ENCODE results near the gene TMEM203. TPM values are rescaled to one million over a fixed set of nuclear protein-coding genes. Genes with fewer than 3 reads are reported as not detected.

TMEM203 gene
- polyA plus RNA-seq, 1 donor (not counting 4 experiments of a cell fraction or from before 2014, with no cell fraction given) = 29.2 TPM

DNA sequence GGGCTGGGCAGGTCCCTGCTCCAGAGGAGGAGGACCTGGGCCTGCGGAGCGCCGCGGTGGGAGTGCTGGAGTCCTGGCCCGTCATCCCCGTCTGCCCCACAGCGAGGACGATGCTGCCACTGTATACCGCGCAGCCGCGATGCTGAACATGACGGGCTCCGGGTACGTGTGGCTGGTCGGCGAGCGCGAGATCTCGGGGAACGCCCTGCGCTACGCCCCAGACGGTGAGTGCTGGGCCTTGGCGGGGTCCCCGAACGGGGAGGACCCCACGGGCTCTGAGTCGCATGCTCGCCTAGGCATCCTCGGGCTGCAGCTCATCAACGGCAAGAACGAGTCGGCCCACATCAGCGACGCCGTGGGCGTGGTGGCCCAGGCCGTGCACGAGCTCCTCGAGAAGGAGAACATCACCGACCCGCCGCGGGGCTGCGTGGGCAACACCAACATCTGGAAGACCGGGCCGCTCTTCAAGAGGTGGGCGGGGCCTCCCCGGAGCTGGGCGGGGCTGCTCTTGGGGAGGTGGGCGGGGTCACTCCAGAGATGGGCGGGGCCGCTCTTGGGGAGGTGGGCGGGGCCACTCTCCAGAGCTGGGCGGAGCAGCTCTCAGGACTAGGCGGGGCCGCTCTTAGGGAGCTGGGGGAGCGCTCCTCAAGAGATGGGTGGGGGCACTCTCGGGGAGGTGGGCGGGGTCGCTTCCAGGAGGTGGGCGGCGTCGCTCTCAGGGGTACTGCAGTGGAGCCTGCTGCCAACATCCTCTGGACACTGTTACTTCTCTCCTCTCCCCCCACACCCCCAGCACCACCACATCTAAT lies 48.7 kb downstream of the TMEM203 start:
- peak; percentile 33 for DNase-seq (ENCODE audit: low read depth, low spot score)
- Histone ChIP-seq H3K79me2 (ENCODE audit: control insufficient read depth, insufficient read depth, low read length) (no peaks in the 10 kb centered on the region), H3K9ac (ENCODE audit: control insufficient read depth, extremely low read depth, insufficient read depth, low read length) (peak overlapping the region; percentile 15), H4K20me1 (ENCODE audit: control insufficient read depth, extremely low read depth, insufficient read depth, low read length) (no peaks in the 10 kb centered on the region), H3K9me3 (ENCODE audit: control insufficient read depth, low read depth, low read length) (no peaks in the 10 kb centered on the region), H3K4me1 (ENCODE audit: control insufficient read depth, extremely low read depth, insufficient read depth, low read length) (peaks cover 4% of the 10 kb centered on the region), H3K27ac (ENCODE audit: control insufficient read depth, insufficient read depth, low read length) (no peak overlapping the region), H3K4me3 (ENCODE audit: control insufficient read depth in 2 of 3, extremely low read depth in 1 of 3, insufficient read depth in 2 of 3, low read depth in 1 of 3, low read length in 3 of 3) (peak overlapping the region in 1 of 3 experiments; percentile 40), H2AFZ (ENCODE audit: control insufficient read depth, low read length) (peak overlapping the region; percentile 80), H3K27me3 (ENCODE audit: control insufficient read depth, extremely low read depth, insufficient read depth, low read length) (peaks cover 52% of the 10 kb centered on the region), H3K9me1 (ENCODE audit: control insufficient read depth, extremely low read depth, insufficient read depth, low read length) (no peaks in the 10 kb centered on the region), H3K36me3 (ENCODE audit: control insufficient read depth in 2 of 2, extremely low read depth in 1 of 2, insufficient read depth in 2 of 2, low read length in 2 of 2) (no peaks in the 10 kb centered on the region), H3K4me2 (ENCODE audit: control insufficient read depth, extremely low read depth, insufficient read depth, low read depth, low read length) (peak overlapping the region; percentile 76)
- TF ChIP-seq, protein P1, sequence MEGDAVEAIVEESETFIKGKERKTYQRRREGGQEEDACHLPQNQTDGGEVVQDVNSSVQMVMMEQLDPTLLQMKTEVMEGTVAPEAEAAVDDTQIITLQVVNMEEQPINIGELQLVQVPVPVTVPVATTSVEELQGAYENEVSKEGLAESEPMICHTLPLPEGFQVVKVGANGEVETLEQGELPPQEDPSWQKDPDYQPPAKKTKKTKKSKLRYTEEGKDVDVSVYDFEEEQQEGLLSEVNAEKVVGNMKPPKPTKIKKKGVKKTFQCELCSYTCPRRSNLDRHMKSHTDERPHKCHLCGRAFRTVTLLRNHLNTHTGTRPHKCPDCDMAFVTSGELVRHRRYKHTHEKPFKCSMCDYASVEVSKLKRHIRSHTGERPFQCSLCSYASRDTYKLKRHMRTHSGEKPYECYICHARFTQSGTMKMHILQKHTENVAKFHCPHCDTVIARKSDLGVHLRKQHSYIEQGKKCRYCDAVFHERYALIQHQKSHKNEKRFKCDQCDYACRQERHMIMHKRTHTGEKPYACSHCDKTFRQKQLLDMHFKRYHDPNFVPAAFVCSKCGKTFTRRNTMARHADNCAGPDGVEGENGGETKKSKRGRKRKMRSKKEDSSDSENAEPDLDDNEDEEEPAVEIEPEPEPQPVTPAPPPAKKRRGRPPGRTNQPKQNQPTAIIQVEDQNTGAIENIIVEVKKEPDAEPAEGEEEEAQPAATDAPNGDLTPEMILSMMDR (optimal IDR thresholded peaks at IDR 0.05 in 1 of 3, IDR thresholded peaks at IDR 0.05 in 1 of 3, conservative IDR thresholded peaks at IDR 0.05 in 1 of 3; ENCODE audit: extremely low read depth in 1 of 3, insufficient read depth in 2 of 3, low read length in 3 of 3) = no peak
- TF ChIP-seq EZH2 (IDR thresholded peaks at IDR 0.05; ENCODE audit: low read length) = no peak
- no peak for FAIRE-seq
- dilution Hi-C loops (cut with MboI; ENCODE audit: extremely low pct_ligation_motif_present, low sequenced_read_pairs) = no loop called here

Small RNAs within 50 kb of the gene (small RNA-seq; reads per million reads assigned to genes)
- 0 reads per million in 3 experiments for gene MIR3621 (ENCODE audit: insufficient read length in 3 of 3, low read depth in 3 of 3, low replicate concordance in 1 of 3)

Other genes with a start within 250 kb of the TMEM203 start
- gene PTGDS, start 228.1 kb downstream of the TMEM203 start, polyA plus RNA-seq = not detected in 3 replicates
- not detected in 3 replicates for gene LCNL1, start 222.7 kb downstream of the TMEM203 start, polyA plus RNA-seq
- 11.2 to 14.6 TPM (median 13.6 TPM) in 3 replicates for gene PAXX, start 213.2 kb downstream of the TMEM203 start, polyA plus RNA-seq
- gene CLIC3, start 209.1 kb downstream of the TMEM203 start, polyA plus RNA-seq = 5.5 to 36.0 TPM (median 9.4 TPM) in 3 replicates
- 1.3 to 4.2 TPM (median 1.4 TPM) in 3 replicates for gene ABCA2, start 177.4 kb downstream of the TMEM203 start, polyA plus RNA-seq
- gene FUT7, start 173.6 kb downstream of the TMEM203 start, polyA plus RNA-seq = not detected in 3 replicates
- gene NPDC1, start 159.5 kb downstream of the TMEM203 start, polyA plus RNA-seq = 9.8 to 23.8 TPM (median 10.6 TPM) in 3 replicates
- 0.52 to 1.3 TPM (median 0.65 TPM) in 3 replicates for gene ENTPD2, start 151.6 kb downstream of the TMEM203 start, polyA plus RNA-seq
- 0.90 to 1.6 TPM (median 1.2 TPM) in 3 replicates for gene SAPCD2, start 135.1 kb downstream of the TMEM203 start, polyA plus RNA-seq
- gene UAP1L1, start 128.1 kb downstream of the TMEM203 start, polyA plus RNA-seq = 2.7 to 4.3 TPM (median 4.3 TPM) in 3 replicates
- 31.4 to 48.2 TPM (median 34.3 TPM) in 3 replicates for gene MAN1B1, start 118.7 kb downstream of the TMEM203 start, polyA plus RNA-seq
- 29.7 to 93.1 TPM (median 35.3 TPM) in 3 replicates for gene DPP7, start 90.9 kb downstream of the TMEM203 start, polyA plus RNA-seq
- 0.03 to 0.26 TPM (median 0.03 TPM) in 3 replicates for gene GRIN1, start 66.5 kb downstream of the TMEM203 start, polyA plus RNA-seq
- gene LRRC26, start 35.6 kb downstream of the TMEM203 start, polyA plus RNA-seq = not detected in 3 replicates
- gene TMEM210, start 33.6 kb downstream of the TMEM203 start, polyA plus RNA-seq = not detected in 3 replicates
- gene ANAPC2, start 17.1 kb downstream of the TMEM203 start, polyA plus RNA-seq = 11.9 to 24.0 TPM (median 13.8 TPM) in 3 replicates
- 45.3 to 63.2 TPM (median 56.7 TPM) in 3 replicates for gene SSNA1, start 17.0 kb downstream of the TMEM203 start, polyA plus RNA-seq
- 1.1 to 2.2 TPM (median 1.6 TPM) in 3 replicates for gene TPRN, start 4.9 kb downstream of the TMEM203 start, polyA plus RNA-seq
- gene NDOR1, start 52 bp upstream of the TMEM203 start, polyA plus RNA-seq = 3.9 to 6.0 TPM (median 5.5 TPM) in 3 replicates
- 0.15 to 0.19 TPM in 2 of 3 replicates, not detected in the other for gene RNF208, start 16.6 kb upstream of the TMEM203 start, polyA plus RNA-seq
- gene CYSRT1, start 19.5 kb upstream of the TMEM203 start, polyA plus RNA-seq = 0.80 to 1.8 TPM (median 1.2 TPM) in 3 replicates
- not detected in 3 replicates for gene RNF224, start 21.9 kb upstream of the TMEM203 start, polyA plus RNA-seq
- gene SLC34A3, start 25.3 kb upstream of the TMEM203 start, polyA plus RNA-seq = 0.03 TPM in 1 of 3 replicates, not detected in the others
- 390 to 693 TPM (median 440 TPM) in 3 replicates for gene TUBB4B, start 35.6 kb upstream of the TMEM203 start, polyA plus RNA-seq
- not detected in 3 replicates for gene STPG3, start 45.6 kb upstream of the TMEM203 start, polyA plus RNA-seq
- 25.1 to 40.2 TPM (median 35.0 TPM) in 3 replicates for gene NELFB, start 49.7 kb upstream of the TMEM203 start, polyA plus RNA-seq
- 5.8 to 9.8 TPM (median 7.8 TPM) in 3 replicates for gene TOR4A, start 72.1 kb upstream of the TMEM203 start, polyA plus RNA-seq
- 0.43 to 2.4 TPM (median 2.2 TPM) in 3 replicates for gene NRARP, start 96.6 kb upstream of the TMEM203 start, polyA plus RNA-seq
- gene EXD3, start 217.5 kb upstream of the TMEM203 start, polyA plus RNA-seq = 1.5 to 5.4 TPM (median 1.9 TPM) in 3 replicates
- 0.07 to 0.33 TPM (median 0.09 TPM) in 3 replicates for gene NOXA1, start 217.7 kb upstream of the TMEM203 start, polyA plus RNA-seq
- not detected in 3 replicates for gene ENTPD8, start 235.7 kb upstream of the TMEM203 start, polyA plus RNA-seq

Data from keratinocyte (primary cell).